Mononuclear cell (primary cell): ENCODE results near the gene PCDHB16. TPM values are rescaled to one million over a fixed set of nuclear protein-coding genes. Genes with fewer than 3 reads are reported as not detected.

ENCODE experiments used
- total RNA-seq: library from RNA; depleted of rRNA; stranded (reverse); fragments of >200 nt; gene quantifications from one replicate; pipeline ENCODE4 v1.2.3, GENCODE V29; 2012

Gene PCDHB16
- total RNA-seq, 1 donor: not detected

Other genes starting within 250 kb of the PCDHB16 start
- not detected for gene PCDHAC2, start 215.9 kb upstream of the PCDHB16 start, total RNA-seq
- gene PCDHB1, start 131.0 kb upstream of the PCDHB16 start, total RNA-seq: under 0.01 TPM
- 0.10 TPM for gene PCDHB2, start 87.8 kb upstream of the PCDHB16 start, total RNA-seq
- gene PCDHB3, start 81.9 kb upstream of the PCDHB16 start, total RNA-seq: under 0.01 TPM
- gene PCDHB4, start 60.6 kb upstream of the PCDHB16 start, total RNA-seq: not detected
- 0.10 TPM for gene PCDHB5, start 47.2 kb upstream of the PCDHB16 start, total RNA-seq
- gene PCDHB6, start 32.3 kb upstream of the PCDHB16 start, total RNA-seq: not detected
- gene PCDHB7, start 9.7 kb upstream of the PCDHB16 start, total RNA-seq: under 0.01 TPM
- not detected for gene PCDHB8, start 4.6 kb upstream of the PCDHB16 start, total RNA-seq
- gene PCDHB9, start 4.8 kb downstream of the PCDHB16 start, total RNA-seq: 0.31 TPM
- not detected for gene PCDHB10, start 10.0 kb downstream of the PCDHB16 start, total RNA-seq
- not detected for gene PCDHB11, start 17.2 kb downstream of the PCDHB16 start, total RNA-seq
- gene PCDHB12, start 26.3 kb downstream of the PCDHB16 start, total RNA-seq: not detected
- gene PCDHB13, start 31.5 kb downstream of the PCDHB16 start, total RNA-seq: not detected
- gene PCDHB14, start 41.0 kb downstream of the PCDHB16 start, total RNA-seq: not detected
- not detected for gene PCDHB15, start 63.0 kb downstream of the PCDHB16 start, total RNA-seq
- gene SLC25A2, start 121.7 kb downstream of the PCDHB16 start, total RNA-seq: 0.73 TPM
- gene TAF7, start 138.4 kb downstream of the PCDHB16 start, total RNA-seq: 76.5 TPM
- gene PCDHGA1, start 148.1 kb downstream of the PCDHB16 start, total RNA-seq: not detected
- not detected for gene PCDHGA2, start 156.4 kb downstream of the PCDHB16 start, total RNA-seq
- 0.10 TPM for gene PCDHGA3, start 161.4 kb downstream of the PCDHB16 start, total RNA-seq
- not detected for gene PCDHGB1, start 167.7 kb downstream of the PCDHB16 start, total RNA-seq
- gene PCDHGA4, start 172.6 kb downstream of the PCDHB16 start, total RNA-seq: 0.21 TPM
- gene PCDHGB2, start 177.6 kb downstream of the PCDHB16 start, total RNA-seq: 0.63 TPM
- gene PCDHGA5, start 181.8 kb downstream of the PCDHB16 start, total RNA-seq: 0.21 TPM
- gene PCDHGB3, start 187.9 kb downstream of the PCDHB16 start, total RNA-seq: 0.63 TPM
- gene PCDHGA6, start 191.5 kb downstream of the PCDHB16 start, total RNA-seq: 0.10 TPM
- 0.42 TPM for gene PCDHGA7, start 200.4 kb downstream of the PCDHB16 start, total RNA-seq
- 0.31 TPM for gene PCDHGB4, start 205.3 kb downstream of the PCDHB16 start, total RNA-seq
- gene PCDHGA8, start 210.2 kb downstream of the PCDHB16 start, total RNA-seq: 0.10 TPM
- gene PCDHGB5, start 215.6 kb downstream of the PCDHB16 start, total RNA-seq: 0.84 TPM
- 0.42 TPM for gene PCDHGA9, start 220.4 kb downstream of the PCDHB16 start, total RNA-seq
- gene PCDHGB6, start 225.6 kb downstream of the PCDHB16 start, total RNA-seq: 0.63 TPM
- gene PCDHGA10, start 230.6 kb downstream of the PCDHB16 start, total RNA-seq: 0.52 TPM
- gene PCDHGB7, start 235.3 kb downstream of the PCDHB16 start, total RNA-seq: 0.31 TPM
- 0.21 TPM for gene PCDHGA11, start 238.7 kb downstream of the PCDHB16 start, total RNA-seq
- 0.10 TPM for gene PCDHGA12, start 248.1 kb downstream of the PCDHB16 start, total RNA-seq